Mammary epithelial cell (primary cell): ENCODE results near the gene MGAT4A.

Experiments
- EZH2 ChIP-seq: IDR thresholded peaks from 2 replicates; pipeline ENCODE4 v1.6.1; 2012; ENCODE audit warnings: low read length, inconsistent platforms, borderline replicate concordance
- TF ChIP-seq, protein P1 (sequence below), 2 donors: IDR thresholded peaks in 1 of 2; conservative IDR thresholded peaks in 1 of 2; 2 replicates each; pipeline ENCODE4 v1.5.1; 2011 to 2012; ENCODE audit warnings: inconsistent platforms in 2 of 2, low read length in 2 of 2, mild to moderate bottlenecking in 2 of 2, control low read depth in 1 of 2, low read depth in 1 of 2; ENCODE audit not compliant: insufficient read depth in 1 of 2; ENCODE audit errors: extremely low read depth in 1 of 2

DNA sequence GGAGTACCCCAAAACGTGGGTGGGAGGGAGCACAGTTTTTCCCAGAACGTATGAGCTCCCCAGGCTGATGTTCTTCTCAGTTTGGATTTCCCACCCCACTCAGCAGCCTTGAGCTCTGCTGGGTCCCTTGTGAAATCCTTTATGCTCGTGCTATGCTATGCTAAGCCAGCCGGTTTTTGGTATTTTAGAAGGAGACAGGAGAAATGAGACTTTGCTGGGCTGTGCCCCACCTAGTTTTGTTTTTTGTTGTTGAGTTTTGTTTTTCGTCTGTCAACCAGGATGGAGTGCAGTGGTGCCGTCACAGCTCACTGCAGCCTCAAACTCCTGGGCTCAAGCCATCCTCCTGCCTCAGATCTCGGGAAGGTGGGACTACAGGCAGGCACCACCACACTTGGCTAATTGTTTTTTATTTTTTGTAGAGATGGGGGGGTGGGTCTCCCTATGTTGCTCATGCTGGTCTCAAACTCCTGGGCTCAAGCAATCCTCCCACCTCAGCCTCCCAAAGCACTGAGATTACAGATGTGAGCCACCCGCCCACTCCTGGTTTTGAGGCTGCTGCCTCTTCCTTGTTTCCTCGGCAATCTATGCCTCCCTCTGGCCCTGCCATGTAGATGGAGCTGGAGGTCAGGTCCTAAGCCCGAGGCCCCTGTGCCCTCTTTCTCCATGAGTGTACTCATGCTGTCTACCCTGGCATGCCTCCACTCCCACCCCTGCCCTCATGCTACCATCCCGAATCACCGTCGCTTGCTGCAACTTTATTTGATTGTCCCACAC is 17.5 kb upstream of the MGAT4A start:
- TF ChIP-seq, protein P1, sequence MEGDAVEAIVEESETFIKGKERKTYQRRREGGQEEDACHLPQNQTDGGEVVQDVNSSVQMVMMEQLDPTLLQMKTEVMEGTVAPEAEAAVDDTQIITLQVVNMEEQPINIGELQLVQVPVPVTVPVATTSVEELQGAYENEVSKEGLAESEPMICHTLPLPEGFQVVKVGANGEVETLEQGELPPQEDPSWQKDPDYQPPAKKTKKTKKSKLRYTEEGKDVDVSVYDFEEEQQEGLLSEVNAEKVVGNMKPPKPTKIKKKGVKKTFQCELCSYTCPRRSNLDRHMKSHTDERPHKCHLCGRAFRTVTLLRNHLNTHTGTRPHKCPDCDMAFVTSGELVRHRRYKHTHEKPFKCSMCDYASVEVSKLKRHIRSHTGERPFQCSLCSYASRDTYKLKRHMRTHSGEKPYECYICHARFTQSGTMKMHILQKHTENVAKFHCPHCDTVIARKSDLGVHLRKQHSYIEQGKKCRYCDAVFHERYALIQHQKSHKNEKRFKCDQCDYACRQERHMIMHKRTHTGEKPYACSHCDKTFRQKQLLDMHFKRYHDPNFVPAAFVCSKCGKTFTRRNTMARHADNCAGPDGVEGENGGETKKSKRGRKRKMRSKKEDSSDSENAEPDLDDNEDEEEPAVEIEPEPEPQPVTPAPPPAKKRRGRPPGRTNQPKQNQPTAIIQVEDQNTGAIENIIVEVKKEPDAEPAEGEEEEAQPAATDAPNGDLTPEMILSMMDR (conservative IDR thresholded peaks at IDR 0.05 in 1 of 2, IDR thresholded peaks at IDR 0.05 in 1 of 2; ENCODE audit: extremely low read depth in 1 of 2, insufficient read depth in 1 of 2, low read depth in 1 of 2, low read length in 2 of 2): no peak
- no peak for TF ChIP-seq EZH2
